K562 (cell line): ENCODE results near the gene CST7. TPM values are rescaled to one million over a fixed set of nuclear protein-coding genes. Genes with fewer than 3 reads are reported as not detected.

Experiments
- CXXC5 ChIP-seq: fragments of 250-450 bp; sonication (Bioruptor Pico); IDR thresholded peaks from 2 replicates; pipeline ENCODE4 v1.8.0; 2022; ENCODE audit warnings: inconsistent platforms, mild to moderate bottlenecking, moderate library complexity
- E2F6 ChIP-seq, 2 experiments: IDR thresholded peaks; 2 replicates each; pipeline ENCODE4 v1.6.1; 2011; ENCODE audit warnings: borderline replicate concordance in 1 of 2, control low read depth in 1 of 2, low read depth in 1 of 2, low read length in 1 of 2, mild to moderate bottlenecking in 1 of 2, mixed read lengths in 1 of 2, moderate library complexity in 1 of 2; ENCODE audit not compliant: insufficient read depth in 1 of 2, insufficient read length in 1 of 2, poor library complexity in 1 of 2, severe bottlenecking in 1 of 2; ENCODE audit errors: extremely low read depth in 1 of 2
- EP400 ChIP-seq: fragments of 450-650 bp; IDR thresholded peaks from 2 replicates; pipeline ENCODE4 v1.6.1; 2017; ENCODE audit warnings: antibody characterized with exemption, mild to moderate bottlenecking, moderate library complexity
- GMEB1 ChIP-seq: fragments of 250-450 bp; sonication (Bioruptor Pico); IDR thresholded peaks from 2 replicates; pipeline ENCODE4 v1.4.0; 2020; ENCODE audit warnings: mild to moderate bottlenecking
- MAFK ChIP-seq: IDR thresholded peaks from 2 replicates; pipeline ENCODE4 v1.6.1; 2011; ENCODE audit warnings: low read length, improper control_type of control experiment
- MLX ChIP-seq, 2 experiments: fragments of 450-650 bp in 1 of 2; sonication (generic) in 1 of 2; formaldehyde crosslinking; conservative IDR thresholded peaks; 2 replicates each; pipeline versions ENCODE4 v1.4.0 to v1.8.1; 2020 to 2022; ENCODE audit warnings: mild to moderate bottlenecking in 1 of 2, missing genetic modification reagents in 1 of 2
- MTA2 ChIP-seq: fragments of 450-650 bp; IDR thresholded peaks from 2 replicates; pipeline ENCODE4 v1.6.1; 2016; ENCODE audit warnings: low read depth
- NELFE ChIP-seq: IDR thresholded peaks from 2 replicates; pipeline ENCODE4 v1.6.1; 2011; ENCODE audit warnings: mild to moderate bottlenecking; ENCODE audit not compliant: insufficient read depth, insufficient read length
- POLR3G ChIP-seq: IDR thresholded peaks from 2 replicates; pipeline ENCODE4 v1.6.1; 2011; ENCODE audit not compliant: insufficient read length, insufficient replicate concordance; ENCODE audit errors: extremely low read depth
- SMAD2 ChIP-seq: fragments of 150-350 bp; IDR thresholded peaks from 2 replicates; pipeline ENCODE4 v1.6.1; 2014; ENCODE audit warnings: low read depth, mild to moderate bottlenecking, low read length
- TCF15 ChIP-seq: fragments of 250-450 bp; sonication (Bioruptor Pico); IDR thresholded peaks from 2 replicates; pipeline ENCODE4 v1.8.0; 2022; ENCODE audit warnings: moderate library complexity, mild to moderate bottlenecking, inconsistent platforms
- ZNF124 ChIP-seq: sonication (generic); formaldehyde crosslinking; IDR thresholded peaks from 2 replicates; pipeline ENCODE4 v1.8.1; 2022; ENCODE audit warnings: missing genetic modification reagents
- ZNF3 ChIP-seq: fragments of 250-450 bp; sonication (Bioruptor Pico); IDR thresholded peaks from 2 replicates; pipeline ENCODE4 v1.5.0; 2021; ENCODE audit warnings: mild to moderate bottlenecking, moderate library complexity
- ZNF318 ChIP-seq, 2 experiments: fragments of 450-650 bp; IDR thresholded peaks; 2 replicates each; pipeline ENCODE4 v1.6.1; 2016; ENCODE audit warnings: mild to moderate bottlenecking in 2 of 2, borderline replicate concordance in 1 of 2, low read depth in 1 of 2, moderate library complexity in 1 of 2
- ZNF696 ChIP-seq: fragments of 250-450 bp; sonication (Bioruptor Pico); conservative IDR thresholded peaks from 2 replicates; pipeline ENCODE4 v1.4.0; 2020; ENCODE audit warnings: mild to moderate bottlenecking, moderate library complexity
- polyA plus RNA-seq, 8 experiments: library from polyadenylated mRNA; depleted of rRNA in 4 of 8; stranded (reverse) in 5 of 8; unstranded in 3 of 8; fragments of >200 nt; fragmentation: Nextera tagmentation in 2 of 8; fragmentation: Illumina TruSeq in 1 of 8; extraction: Ambion mirVana in 2 of 8; extraction: Trizol in 1 of 8; gene quantifications; 2 replicates each; pipeline versions ENCODE4 v1.2.1 to v1.2.3, GENCODE V29; 2011 to 2014; ENCODE audit warnings: inconsistent platforms in 1 of 8, missing spikeins in 1 of 8
- total RNA-seq, 7 experiments: library from RNA; depleted of rRNA in 6 of 7; stranded (reverse); fragments of >200 nt in 6 of 7; fragmentation: Illumina TruSeq in 2 of 7; extraction: Trizol in 2 of 7; gene quantifications; 2 replicates each; pipeline versions ENCODE4 v1.2.1 to v1.2.3, GENCODE V29; 2011 to 2021; ENCODE audit warnings: low replicate concordance in 1 of 7

Gene CST7
- total and polyA plus RNA-seq, 9 of the 15 experiments (the other 6 are each of a cell fraction or from before 2014, with no cell fraction given) = not detected

GRCh38 chr20:24992487-24993205, 43.6 kb downstream of the CST7 start, which contains the start of gene APMAP (continued):
- TF ChIP-seq ZNF318 (IDR thresholded peaks at IDR 0.05; ENCODE audit: borderline replicate concordance in 1 of 2, low read depth in 1 of 2) = no peak
- TF ChIP-seq ZNF3 (CRISPR knock-in tag) = no peak
- TF ChIP-seq GMEB1 = peak; percentile 39; the same call in 1 of the 2 replicates
- TF ChIP-seq CXXC5 (CRISPR knock-in tag) = peak; percentile 80
- peak; percentile 76 for TF ChIP-seq EP400
- no peak for TF ChIP-seq ZNF124 (CRISPR knock-in tag)
- no peak for TF ChIP-seq MTA2
- no peak for TF ChIP-seq NELFE
- no peak for TF ChIP-seq POLR3G
- no peak for TF ChIP-seq TCF15 (CRISPR knock-in tag)
- TF ChIP-seq ZNF696 (CRISPR knock-in tag) = no peak
- no peak for TF ChIP-seq SMAD2
- no peak for TF ChIP-seq MLX (CRISPR knock-in tag; conservative IDR thresholded peaks at IDR 0.05)
- no peak for TF ChIP-seq MAFK
- TF ChIP-seq E2F6 (IDR thresholded peaks at IDR 0.05; ENCODE audit: borderline replicate concordance in 1 of 2, extremely low read depth in 1 of 2, insufficient read depth in 1 of 2, insufficient read length in 1 of 2, low read depth in 1 of 2, low read length in 1 of 2, poor library complexity in 1 of 2, severe bottlenecking in 1 of 2) = peak; percentile 86 to 95
